Renal cortical epithelial cell (primary cell): ENCODE results near the gene GAGE10. TPM values are rescaled to one million over a fixed set of nuclear protein-coding genes. Genes with fewer than 3 reads are reported as not detected.

Experiments used
- DNase-seq: peaks from one replicate; pipeline ENCODE4 v3.0.0-alpha.2; 2011; ENCODE audit warnings: low read depth
- total RNA-seq: library from RNA; depleted of rRNA; stranded (reverse); fragments of >200 nt; gene quantifications from 2 replicates; pipeline ENCODE4 v1.2.3, GENCODE V29; 2014

GAGE10 gene
- total RNA-seq, result not detected in 2 replicates

GRCh38 chrX:49303346-49303745 is at the start of gene GAGE10:
Gene GAGE10 (plus strand): TSS chrX:49303646. CDS start chrX:49304860, 1,214 bp downstream.
- no peak for DNase-seq

GRCh38 chrX:49254639-49255038 is 48.8 kb upstream of the GAGE10 start:
- DNase-seq, result no peak

GRCh38 chrX:49256268-49256995 is 47.0 kb upstream of the GAGE10 start:
- DNase-seq, result no peak

- DNase-seq, result no peak
Observed at GRCh38 chrX:49257074-49257790, 46.2 kb upstream of the GAGE10 start.

- no peak for DNase-seq
Observed at GRCh38 chrX:49257846-49258748, 45.3 kb upstream of the GAGE10 start.

- no peak for DNase-seq
Observed at GRCh38 chrX:49258749-49259124, 44.7 kb upstream of the GAGE10 start.

GRCh38 chrX:49260221-49260985 is 43.0 kb upstream of the GAGE10 start:
- no peak for DNase-seq

GRCh38 chrX:49262603-49263002 is 40.8 kb upstream of the GAGE10 start:
- DNase-seq, result no peak

GRCh38 chrX:49263631-49264030 is 39.8 kb upstream of the GAGE10 start:
- DNase-seq, result no peak

- no peak for DNase-seq
Observed at GRCh38 chrX:49264460-49264859, 39.0 kb upstream of the GAGE10 start, which contains the start of gene FOXP3. Gene FOXP3 (minus strand): TSS chrX:49264710. CDS start chrX:49258505, 6,205 bp downstream.

- DNase-seq, result no peak
Observed at GRCh38 chrX:49266523-49267445, 36.7 kb upstream of the GAGE10 start.

GRCh38 chrX:49268702-49269009 is 34.8 kb upstream of the GAGE10 start:
- DNase-seq, result no peak

GRCh38 chrX:49269010-49269766 is 34.3 kb upstream of the GAGE10 start:
- DNase-seq, result peak; percentile 94

GRCh38 chrX:49269767-49270248 is 33.6 kb upstream of the GAGE10 start, which contains the start of gene PPP1R3F:
Gene PPP1R3F (plus strand): TSS chrX:49269793. CDS start chrX:49269870, 77 bp downstream.
- DNase-seq, result no peak

- no peak for DNase-seq
Observed at GRCh38 chrX:49270249-49270921, 33.1 kb upstream of the GAGE10 start.

GRCh38 chrX:49271341-49271740 is 32.1 kb upstream of the GAGE10 start:
- no peak for DNase-seq

- no peak for DNase-seq
Observed at GRCh38 chrX:49272421-49272820, 31.0 kb upstream of the GAGE10 start.

- DNase-seq, result no peak
Observed at GRCh38 chrX:49273181-49273727, 30.2 kb upstream of the GAGE10 start.

GRCh38 chrX:49276207-49276606 is 27.2 kb upstream of the GAGE10 start:
- no peak for DNase-seq
